Right hindlimb (tissue), 1 donor: ENCODE results near the gene C1orf52.
"Not testable (repeated sequence)": the region's sequence is repeated elsewhere in the genome, so short reads cannot be mapped to it uniquely, and the experiment has no call there.

Experiments
- DNase-seq: peaks from one replicate; pipeline ENCODE4 v3.0.0-alpha.2; 2018

C1orf52 gene

DNA sequence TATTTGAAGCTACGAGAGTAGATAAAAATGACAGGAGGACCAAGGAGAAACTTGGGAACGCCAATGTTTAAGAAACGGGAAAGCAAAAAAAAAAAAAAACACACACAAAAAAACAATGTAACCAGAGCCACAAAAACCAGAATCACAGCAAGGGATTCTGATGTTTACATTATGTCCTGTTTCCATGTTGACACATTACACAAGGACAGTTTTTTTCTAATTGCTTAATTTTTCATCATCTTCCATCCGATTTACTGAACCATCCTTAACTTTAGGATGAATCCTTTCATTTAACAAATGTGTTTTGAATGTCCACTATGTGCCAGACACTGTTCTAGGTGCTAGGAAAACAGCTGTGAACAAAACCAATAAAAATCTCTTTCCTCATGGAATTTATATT lies 18.3 kb upstream of the C1orf52 start:
- DNase-seq: no peak

DNA sequence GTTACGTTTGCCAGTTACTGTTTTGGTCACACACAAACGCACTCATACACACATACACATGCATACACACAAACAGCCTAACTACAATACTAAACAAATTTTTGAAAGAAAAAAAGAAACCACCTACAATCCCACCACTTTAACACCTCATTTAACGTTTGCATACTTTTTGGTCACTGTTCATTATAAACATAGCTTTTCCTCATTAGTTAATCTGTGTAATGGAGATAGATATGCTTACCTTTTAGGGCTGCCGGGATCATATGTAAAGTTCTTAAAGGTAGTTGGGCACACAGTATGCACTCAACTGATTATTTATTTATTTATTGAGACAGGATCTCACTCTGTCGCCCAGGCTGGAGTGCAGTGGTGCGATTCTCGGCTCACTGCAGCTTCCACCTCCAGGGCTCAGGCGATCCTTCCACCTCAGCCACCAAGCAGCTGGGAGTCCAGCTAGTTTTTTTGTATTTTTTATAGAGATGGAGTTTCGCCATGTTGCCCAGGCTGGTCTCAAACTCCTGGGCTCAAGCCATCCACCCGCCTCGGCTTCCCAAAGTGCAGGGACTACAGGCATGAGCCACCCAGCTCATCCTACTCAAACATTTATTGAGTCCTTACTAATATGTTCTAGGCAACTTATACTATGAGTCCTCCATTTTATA lies 17.6 kb upstream of the C1orf52 start:
- DNase-seq: no peak

DNA sequence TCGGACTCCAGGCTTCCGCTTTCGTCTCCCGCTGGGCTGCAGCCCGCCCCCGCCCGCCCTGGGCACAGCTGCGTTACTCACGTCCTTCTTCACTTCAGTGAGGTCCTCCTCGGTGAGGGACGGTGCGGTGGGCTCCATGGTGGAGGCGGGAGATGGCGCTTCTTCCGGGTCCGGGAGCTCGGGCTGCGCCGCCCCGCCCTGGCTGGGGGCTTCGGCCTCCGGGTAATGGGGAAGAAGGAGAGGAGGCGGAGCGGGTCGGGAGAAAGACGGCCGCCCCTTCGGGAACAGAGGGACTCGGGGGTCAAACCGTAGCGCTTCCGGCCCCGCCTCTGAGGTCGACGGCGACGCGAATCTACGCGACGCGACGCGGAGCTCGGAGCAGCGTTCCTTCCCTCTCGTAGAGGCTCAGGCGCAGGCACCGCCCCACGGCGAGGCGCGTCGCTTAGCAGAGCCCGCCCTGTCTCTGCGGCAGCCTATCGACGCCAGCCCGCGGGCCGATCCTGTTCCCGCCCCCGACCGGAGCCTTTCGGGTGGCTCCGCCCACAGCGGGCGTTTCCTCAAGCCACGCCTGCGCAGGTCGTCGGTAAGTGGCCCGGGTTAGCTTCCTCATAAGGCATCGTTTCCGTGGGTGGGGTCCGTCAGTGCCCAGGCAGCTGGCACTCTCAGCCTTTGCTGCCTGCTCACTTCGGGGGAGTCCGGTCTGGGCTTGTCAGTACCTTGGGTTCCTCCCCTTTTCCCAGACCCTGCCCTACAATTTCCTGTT lies 16.9 kb upstream of the C1orf52 start, which contains the start of gene BCL10:
Gene BCL10 (minus strand): TSS at position 418 of the 763 bp plus-strand sequence. CDS start 280 bp downstream, at position 138.
- DNase-seq: peak; percentile 99

DNA sequence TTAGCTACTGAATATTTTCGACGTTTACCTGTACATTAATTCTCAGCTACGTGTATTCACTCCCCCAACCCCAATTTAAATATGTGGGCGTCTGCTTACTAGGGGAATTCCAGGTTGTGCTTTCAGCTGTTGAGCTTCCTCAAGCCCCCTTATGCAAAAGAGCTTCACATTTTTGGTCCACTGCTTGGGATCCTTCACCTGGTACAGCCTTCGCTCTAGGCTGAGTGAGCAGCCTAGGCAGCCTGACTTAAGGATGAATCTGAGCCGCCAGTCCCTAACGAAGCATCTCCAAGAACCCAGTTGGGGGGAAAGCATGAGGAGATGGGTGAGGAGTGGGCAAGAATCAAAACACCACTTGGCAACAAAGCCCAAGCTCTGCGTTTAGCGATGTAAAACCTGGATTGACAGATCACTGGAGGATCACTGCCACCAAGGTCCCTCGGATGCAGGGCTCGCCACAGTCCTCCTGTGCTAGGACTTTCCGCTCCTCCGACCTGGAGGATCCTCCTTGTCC lies 16.3 kb upstream of the C1orf52 start:
- no peak for DNase-seq

DNA sequence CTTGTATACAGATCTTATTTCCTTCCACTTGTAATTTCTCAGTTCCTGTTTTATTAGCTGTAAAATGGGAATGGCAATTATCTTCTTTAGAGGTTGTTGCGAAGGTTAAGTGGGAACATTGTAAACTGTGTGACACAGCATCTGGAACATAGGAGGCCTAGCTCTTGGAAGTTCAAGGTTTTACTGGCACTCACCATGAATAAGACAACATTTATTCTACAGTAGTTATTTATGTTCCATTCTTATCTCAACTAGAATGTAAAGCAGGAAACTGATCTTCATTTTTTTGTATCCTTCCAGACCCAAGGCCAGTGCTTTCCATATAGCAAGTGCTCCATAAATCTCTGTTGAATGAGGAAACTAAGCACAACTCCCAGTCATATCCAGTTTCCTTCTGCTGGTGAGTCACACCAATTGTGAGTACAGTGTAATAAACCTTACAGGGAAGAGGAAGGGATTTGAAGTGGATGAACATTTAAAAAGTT lies 15.5 kb upstream of the C1orf52 start:
- no peak for DNase-seq

DNA sequence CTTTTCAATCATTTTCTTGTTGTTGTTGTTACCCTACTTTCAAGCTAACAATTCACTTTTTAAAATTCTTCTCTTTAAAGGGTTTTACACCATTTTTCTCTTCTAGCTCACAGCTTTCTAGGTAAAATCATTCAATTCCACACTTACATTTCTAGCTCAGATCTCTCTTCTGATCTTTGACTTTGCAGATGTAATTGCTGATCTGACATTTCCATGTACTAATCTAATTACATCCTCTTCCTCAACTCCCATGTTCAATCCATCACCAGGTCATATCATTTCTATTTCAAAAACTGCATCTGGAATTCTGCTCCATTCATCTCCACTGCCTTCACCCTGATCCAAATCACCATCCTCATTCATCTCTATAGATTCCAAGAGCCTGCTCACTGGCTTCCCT lies 13.9 kb upstream of the C1orf52 start:
- DNase-seq: no peak

DNA sequence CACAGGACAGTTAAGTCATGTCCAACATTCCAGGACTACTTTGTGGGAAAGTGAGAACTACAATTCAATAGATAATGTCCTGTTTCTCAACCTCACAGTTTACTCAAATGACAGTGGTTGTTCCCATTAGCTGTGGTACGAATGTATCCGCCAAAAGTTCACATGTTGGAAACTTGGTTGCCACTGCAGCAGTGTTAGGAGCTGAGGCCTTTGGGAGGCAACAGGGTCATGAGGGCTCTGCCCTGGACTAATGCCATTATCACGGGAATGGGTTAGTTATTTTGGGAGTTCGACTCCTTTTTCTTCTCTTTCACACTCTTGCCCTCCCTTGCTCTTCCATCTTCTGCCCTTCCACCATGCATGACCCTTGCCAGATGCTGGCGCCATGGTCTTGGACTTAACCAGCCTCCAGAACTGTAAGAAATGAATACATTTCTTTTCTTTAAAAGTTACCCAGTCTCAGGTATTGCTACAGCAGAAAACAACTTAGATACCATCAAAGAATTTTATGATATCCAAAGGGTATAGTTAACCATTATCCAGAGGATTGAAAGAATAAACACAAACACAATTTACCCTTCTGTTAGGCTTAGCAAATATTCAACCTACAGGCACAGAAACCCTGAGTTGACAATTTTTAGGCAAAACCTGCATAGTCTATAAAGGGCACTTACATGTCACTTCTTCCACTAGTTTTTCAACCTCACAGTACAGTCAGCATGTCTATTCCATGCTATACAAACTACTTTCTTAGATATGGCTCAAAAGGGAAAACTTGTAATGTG lies 9.5 kb upstream of the C1orf52 start:
- no peak for DNase-seq

DNA sequence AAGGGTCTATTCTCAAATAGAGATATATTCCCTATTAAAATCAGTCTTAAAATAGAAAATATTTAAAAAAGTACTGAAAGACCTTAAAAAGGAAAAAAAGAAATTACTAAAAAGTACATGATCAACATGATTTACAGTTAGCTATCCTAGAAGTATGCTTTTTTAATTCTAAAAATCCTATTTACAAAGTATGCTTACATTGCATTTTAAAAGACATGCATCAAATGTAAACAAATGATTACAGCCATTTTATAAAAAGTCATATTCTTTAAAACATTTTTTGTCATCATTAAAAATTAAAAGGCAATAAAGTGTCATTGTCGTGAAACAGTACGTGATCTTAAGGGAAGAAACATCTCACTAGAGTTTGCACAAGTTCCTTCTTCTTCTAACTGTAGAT lies 7.9 kb upstream of the C1orf52 start:
- DNase-seq: no peak

DNA sequence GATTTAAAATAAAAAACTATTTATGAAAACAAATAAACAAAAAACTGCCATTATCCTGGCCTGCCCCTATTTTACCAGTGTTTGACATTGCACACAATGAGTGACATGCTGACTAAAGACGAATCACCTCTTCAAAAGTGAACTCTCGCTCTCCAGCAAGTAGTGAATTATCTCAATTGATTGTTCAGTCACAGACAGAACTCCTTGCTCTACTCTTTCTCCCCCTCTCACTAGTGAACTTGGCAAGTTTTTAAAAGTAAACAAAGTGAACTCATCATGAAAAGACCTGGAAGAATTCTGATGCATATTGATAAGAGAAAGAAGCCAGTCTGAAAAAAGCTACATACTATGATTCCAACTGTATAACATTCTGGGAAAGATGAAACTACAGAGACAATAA lies 4.7 kb upstream of the C1orf52 start:
- no peak for DNase-seq

DNA sequence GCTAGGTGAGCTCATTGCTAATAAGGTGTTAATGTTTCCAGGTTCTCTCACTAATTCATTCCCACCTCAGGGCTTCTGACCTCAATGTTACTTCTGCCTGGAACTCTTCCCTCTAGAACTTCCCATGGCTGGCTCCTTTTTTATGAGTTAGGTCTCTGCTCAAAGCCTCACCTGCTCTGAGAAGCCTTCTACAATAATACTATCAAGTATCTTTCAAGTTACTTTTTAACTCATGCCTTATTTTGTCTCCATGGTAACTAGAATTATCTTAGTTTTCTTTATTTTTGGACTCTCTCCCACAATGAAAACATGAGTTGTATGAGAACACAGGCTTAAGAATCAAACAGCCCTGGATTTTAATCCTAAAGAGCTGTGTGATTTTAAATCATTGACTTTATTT lies 3.5 kb upstream of the C1orf52 start:
- DNase-seq: no peak

DNA sequence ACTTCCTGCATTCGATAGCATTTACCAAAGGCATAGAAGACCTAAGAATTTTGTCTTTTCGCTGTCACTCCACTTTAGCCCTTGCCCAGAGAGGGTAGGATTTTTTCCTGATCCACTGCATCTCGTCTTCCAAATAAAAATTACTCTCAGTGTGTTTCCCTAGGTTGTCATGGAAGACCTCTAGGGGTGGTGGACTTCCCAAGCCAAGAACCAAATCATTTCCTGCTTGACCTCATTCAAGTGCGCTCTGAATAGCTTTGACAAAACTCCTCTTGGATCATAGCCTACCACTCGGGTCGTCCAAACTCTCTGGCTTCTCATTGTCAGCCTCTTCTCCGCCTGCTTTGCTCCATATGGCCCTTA lies 431 bp upstream of the C1orf52 start:
- peak; percentile 90 for DNase-seq

DNA sequence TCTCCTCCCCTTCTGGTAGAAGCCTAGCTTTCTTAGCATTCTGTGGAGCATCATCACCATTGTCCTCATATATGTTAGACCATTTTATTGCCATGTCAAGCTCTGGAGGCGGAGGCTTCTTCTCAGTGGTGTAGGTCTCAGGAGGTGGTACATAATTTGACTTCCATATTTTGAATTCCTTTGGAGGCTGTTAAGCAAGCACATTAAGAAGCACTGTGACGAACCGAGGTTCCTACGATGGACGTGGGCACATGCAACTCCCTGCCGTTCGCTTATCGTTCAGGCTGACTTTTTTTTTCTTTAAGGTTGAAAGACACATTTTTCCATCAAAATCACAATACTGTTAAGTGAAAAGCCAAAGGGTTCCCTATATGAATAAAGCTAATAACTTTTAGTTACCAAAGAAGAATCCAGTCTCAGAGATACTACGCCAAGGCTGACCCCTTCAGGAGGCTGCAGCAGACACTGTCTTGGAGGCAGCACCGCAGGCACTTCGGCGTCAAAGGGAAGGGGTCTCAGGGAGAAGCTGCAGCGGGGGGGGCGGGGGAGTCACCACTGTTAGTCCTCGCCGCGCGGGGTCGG lies 835 bp downstream of the C1orf52 start:
- DNase-seq: no peak

DNA sequence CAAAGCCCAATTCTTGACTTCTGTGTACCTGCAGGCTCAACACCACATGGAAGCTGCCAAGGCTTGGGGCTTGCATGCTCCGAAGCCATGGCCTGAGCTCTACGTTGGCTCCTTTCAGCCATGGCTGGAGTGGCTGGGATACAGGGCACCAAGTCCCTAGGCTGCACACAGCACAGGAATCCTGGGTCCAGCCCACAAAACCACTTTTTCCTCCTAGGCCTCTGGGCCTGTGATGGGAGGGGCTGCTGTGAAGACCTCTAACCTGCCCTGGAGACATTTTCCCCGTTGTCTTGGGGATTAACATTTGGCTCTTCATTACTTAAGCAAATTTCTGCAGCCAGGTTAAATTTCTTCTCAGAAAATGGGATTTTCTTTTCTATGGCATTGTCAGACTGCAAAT lies 10.4 kb downstream of the C1orf52 start:
- DNase-seq: not testable (repeated sequence)

DNA sequence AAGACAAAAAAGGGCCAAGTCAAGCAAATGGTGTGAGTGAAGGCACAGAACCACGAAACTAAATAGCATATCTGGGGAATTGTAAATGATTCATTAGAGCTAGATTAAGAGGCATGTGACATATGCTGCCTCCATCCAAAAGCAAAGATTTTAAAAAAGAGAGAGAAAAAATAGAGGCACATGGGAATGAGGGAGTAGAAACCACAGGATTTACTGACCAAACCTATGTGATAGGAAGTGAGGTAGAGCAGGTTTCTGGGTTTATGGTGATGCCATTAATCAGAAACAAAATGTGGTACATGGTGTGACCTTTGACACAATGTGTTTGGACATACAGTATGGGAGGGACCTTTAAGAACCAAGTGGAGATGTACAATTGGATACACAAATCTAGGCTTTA lies 13.6 kb downstream of the C1orf52 start:
- DNase-seq: no peak

DNA sequence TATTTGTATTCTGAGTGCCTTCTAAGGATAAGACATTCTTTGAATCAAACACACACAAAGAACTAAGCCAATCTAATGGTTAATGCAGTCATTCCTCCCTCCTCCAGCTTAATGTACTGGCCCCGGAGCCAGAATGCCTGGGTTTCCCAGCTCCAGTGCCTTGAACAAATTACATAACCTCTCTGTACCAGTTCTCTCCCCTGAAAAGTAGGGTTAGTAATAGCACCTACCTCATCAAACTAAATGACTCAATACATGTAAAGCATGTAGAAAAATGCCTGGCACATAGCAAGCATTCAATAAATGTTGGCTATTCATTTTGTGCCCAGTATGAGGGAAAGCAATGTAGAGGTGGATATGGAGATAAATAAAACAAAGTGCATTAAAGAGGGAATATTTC lies 14.0 kb downstream of the C1orf52 start:
- DNase-seq: no peak

DNA sequence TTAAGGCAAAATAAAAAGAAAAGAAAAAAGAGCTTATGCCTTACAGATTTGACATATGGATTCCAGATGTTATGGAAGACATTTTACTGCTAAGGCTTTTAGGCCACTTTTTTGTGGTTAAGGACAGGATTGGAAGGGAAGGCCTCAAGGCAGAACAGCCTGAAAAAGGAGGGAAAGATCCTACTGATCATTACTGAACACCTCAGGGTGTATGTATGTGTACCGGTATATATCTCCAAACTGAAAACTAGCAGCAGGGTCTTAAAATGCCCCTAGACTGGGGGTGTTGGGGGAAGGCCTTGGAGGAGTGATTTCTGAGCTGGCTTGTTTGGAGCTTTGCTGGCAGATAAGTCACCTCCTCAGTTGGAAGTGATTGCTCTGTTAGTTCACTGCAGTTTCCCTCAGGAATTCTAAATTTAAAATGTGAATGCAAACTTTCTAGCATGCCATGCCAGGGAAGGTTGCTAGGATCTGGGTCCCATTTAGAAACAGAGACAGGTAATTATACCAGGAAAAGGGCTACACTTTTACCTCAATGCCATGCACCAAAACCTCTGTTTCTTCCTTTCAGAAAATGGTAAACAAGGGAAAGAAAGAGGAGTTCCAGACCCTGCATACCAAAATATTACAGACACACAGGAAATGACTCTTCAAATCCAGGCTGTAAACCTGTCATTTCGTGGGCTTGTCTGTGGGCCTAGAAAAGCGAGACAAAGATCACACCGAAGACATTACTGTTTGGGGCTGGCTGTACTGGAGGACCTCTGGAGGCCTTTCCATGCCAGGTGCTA lies 15.0 kb downstream of the C1orf52 start:
- peak; percentile 80 for DNase-seq

DNA sequence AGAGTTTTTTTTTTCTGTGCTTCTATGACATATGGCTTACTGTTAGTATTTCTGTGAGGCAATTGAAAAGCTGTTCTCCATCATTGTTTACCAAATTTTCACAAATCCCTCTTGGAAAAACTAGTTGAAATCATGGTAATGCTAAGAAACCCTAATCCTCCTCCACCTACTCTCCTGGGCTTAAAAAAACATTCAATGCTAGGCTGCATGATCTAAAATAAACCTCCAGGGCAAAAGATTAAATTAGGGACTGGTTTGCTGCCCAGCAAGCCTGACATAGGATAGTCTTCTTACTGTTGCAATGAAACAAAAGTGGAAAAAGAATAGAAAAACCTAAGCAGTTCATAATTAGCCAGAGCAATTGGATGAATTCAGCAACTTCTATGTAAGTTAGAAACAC lies 16.1 kb downstream of the C1orf52 start:
- DNase-seq: no peak

DNA sequence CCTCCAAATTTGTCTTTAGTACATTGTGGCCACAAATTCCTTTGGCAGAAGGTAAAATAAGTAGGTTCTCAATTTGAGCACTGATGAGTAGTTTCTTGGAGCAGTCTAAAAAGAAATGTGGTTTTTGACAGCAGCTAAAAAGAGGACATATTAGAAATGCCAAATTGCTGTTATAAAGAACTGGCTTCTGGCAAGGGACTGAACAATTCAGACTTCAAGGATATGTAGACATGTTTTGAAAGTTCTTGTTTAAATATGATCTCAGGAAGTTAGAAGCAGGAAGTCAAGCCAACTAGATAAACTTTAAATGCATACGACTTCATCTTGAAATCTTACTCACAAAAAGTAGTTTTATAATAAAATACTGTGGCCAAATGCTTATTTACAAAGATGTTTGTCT lies 18.8 kb downstream of the C1orf52 start:
- DNase-seq: no peak

DNA sequence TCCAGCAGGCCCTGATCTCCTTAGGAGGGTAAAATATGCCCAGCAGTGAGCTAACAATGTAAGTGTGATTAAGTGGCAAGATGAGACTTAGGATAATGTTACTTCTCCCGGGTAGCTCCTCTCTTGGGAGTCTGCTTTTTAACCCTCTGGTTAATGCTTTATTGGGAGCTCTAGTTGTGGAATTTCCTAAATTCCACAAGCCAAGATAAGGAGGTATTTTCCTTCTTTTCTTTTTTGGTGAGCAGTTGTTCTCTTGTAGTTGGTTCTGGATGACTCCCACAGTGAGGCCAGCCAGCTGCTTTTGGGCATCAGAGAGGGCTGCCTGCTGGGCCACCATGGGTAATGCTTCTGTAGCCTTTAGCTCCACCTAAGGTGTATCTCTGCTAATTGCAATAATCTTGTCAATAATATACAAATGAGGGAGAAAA lies 19.3 kb downstream of the C1orf52 start:
- DNase-seq: no peak

DNA sequence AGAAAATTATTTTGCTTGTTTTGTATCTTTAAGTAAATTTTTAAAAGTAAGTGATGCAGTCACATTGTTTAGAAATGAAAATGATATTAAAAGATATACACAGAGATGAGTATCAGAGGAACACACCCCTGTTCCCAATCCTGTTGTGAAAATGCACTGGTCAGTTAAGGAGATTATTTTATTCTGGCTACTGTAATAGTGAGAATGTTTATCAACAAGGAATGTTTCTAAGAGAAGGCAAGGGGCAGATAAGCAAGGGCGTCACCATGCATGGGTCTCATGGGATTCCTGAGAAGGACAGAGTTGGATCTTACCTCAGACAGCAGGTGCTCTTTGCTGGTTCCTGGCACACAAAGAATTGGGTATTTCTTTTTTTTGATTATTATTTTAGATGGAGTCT lies 21.8 kb downstream of the C1orf52 start:
- no peak for DNase-seq

DNA sequence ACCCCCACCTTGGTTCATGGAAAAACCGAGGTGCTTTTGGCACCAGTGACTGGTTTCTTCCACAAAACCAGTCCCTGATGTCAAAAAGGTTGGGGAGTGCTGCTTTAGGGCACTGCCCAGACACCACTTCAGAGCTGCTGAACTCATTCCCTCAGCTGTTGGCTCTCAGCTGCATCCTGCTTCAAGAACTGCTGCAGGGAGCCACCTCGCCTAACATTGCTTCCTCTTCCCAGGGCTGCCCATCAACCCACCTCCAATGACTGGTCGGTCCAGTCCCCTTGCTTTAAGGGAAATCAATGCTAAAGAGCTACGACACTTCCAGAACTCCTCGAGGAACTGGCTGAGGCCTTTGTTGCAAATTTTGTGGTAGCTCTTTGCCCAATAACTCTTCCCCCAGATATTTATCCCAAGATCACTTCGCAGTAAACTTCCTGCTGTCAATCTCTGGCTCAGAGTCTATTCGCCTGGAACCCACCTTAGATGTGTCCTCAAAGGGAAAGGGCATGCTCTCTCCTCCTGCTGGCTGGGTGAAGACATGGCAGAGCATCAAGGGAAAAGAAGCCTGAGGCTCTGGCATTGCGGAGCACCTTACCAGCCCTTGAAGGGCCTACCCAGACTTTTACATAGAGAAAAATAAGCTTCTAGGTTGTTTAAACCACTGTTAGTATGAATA lies 29.0 kb downstream of the C1orf52 start:
- no peak for DNase-seq
